A673 (cell line): ENCODE results near the gene SFXN1. TPM values are rescaled to one million over a fixed set of nuclear protein-coding genes. Genes with fewer than 3 reads are reported as not detected.

Source experiments
- BruUV-seq: library from RNA; stranded (reverse); fragments of 400-500 nt; replicated peaks from 2 replicates; lab custom pipeline; 2021; lab: Mats Ljungman, UMichigan
- CTCF ChIA-PET: fragments of 300-600 bp; sonication (Branson Sonifier 250); formaldehyde crosslinking; loops from one replicate; lab custom pipeline; 2022; ENCODE audit warnings: antibody characterized with exemption; lab: Charles Lee
- POLR2A ChIA-PET: fragments of 300-600 bp; sonication (Branson Sonifier 250); formaldehyde crosslinking; loops from one replicate; lab custom pipeline; 2022; ENCODE audit warnings: antibody characterized with exemption; ENCODE audit not compliant: low non-redundant PET; lab: Charles Lee
- DNase-seq: peaks from one replicate; pipeline ENCODE4 v3.0.0-alpha.2; 2015; ENCODE audit warnings: low spot score
- H3K27ac ChIP-seq: fragments of 200-600 bp; sonication (generic); 2 replicates; pipeline ENCODE4 v1.5.1; 2016; ENCODE audit warnings: mixed run types, low read depth, mild to moderate bottlenecking, mixed read lengths, antibody characterized with exemption, low read length; ENCODE audit not compliant: poor library complexity, severe bottlenecking
- H3K27me3 ChIP-seq: fragments of 200-600 bp; sonication (generic); replicated peaks from 2 replicates; pipeline ENCODE4 v1.6.1; 2017; ENCODE audit warnings: mixed run types, low read depth, mild to moderate bottlenecking, mixed read lengths, antibody characterized with exemption, low read length; ENCODE audit not compliant: insufficient read depth, poor library complexity
- H3K36me3 ChIP-seq: fragments of 200-600 bp; sonication (generic); 2 replicates; pipeline ENCODE4 v1.6.1; 2016; ENCODE audit warnings: mixed run types, mild to moderate bottlenecking, mixed read lengths, antibody characterized with exemption, low read length; ENCODE audit not compliant: insufficient read depth, poor library complexity, severe bottlenecking
- H3K4me1 ChIP-seq: fragments of 200-600 bp; sonication (generic); 2 replicates; pipeline ENCODE4 v1.6.1; 2017; ENCODE audit warnings: mixed run types, mild to moderate bottlenecking, mixed read lengths, antibody characterized with exemption, low read length; ENCODE audit not compliant: insufficient read depth, poor library complexity, severe bottlenecking
- H3K4me3 ChIP-seq: fragments of 200-600 bp; sonication (generic); 2 replicates; pipeline ENCODE4 v1.5.1; 2016; ENCODE audit warnings: low read depth, mixed run types, mild to moderate bottlenecking, mixed read lengths, low read length; ENCODE audit not compliant: poor library complexity, severe bottlenecking
- H3K9me3 ChIP-seq: fragments of 200-600 bp; sonication (generic); 2 replicates; pipeline ENCODE4 v1.6.1; 2016; ENCODE audit warnings: mixed run types, low read depth, mild to moderate bottlenecking, mixed read lengths, antibody characterized with exemption, low read length; ENCODE audit not compliant: poor library complexity, severe bottlenecking
- EZH2 ChIP-seq: fragments of 200-600 bp; sonication (generic); IDR thresholded peaks from 2 replicates; pipeline ENCODE4 v1.6.1; 2017; ENCODE audit warnings: borderline replicate concordance, low read depth, mild to moderate bottlenecking, mixed read lengths, antibody characterized with exemption, low read length; ENCODE audit not compliant: poor library complexity, severe bottlenecking
- intact Hi-C: fragments of 100-400 bp; cut with micrococcal nuclease; formaldehyde crosslinking; loops from one replicate; pipeline ENCODE4 v1.10.0; 2022; ENCODE audit not compliant: unreplicated experiment
- total RNA-seq: library from RNA; stranded (reverse); gene quantifications from 2 replicates; pipeline ENCODE4 v1.2.3, GENCODE V29; 2021
- TF ChIP-seq, protein P1 (sequence below): fragments of 300-800, 200-600 bp; sonication (generic); conservative IDR thresholded peaks from 2 replicates; pipeline ENCODE4 v1.5.1; 2017; ENCODE audit warnings: low read depth, mild to moderate bottlenecking, antibody characterized with exemption, low read length, moderate library complexity, mixed read lengths

The SFXN1 gene
- total RNA-seq, 1 experiment from 2014 or later, result 108 TPM

DNA sequence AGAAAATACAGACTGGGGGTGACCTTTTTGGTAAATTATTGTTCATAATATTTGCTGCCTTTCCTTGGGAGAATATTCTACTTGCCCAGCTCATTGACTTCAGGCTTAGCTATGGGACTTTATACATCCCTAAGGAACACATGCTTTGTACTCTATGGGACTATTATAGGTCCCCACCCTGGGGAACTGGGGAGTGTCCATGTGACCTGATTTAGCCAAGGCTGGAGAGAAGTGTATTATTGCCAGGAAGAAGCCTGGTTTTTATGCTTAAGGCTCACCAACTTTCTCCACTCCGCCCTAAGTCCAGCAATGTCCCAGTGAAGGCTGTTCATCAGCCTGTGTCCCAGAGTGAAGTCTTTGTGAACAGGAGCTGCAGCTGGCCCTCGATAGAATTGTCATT is 17.8 kb upstream of the SFXN1 start:
- Histone ChIP-seq H3K9me3 (no peaks in the 10 kb centered on the region), H3K27me3 (peaks cover 7% of the 10 kb centered on the region), H3K36me3 (no peaks in the 10 kb centered on the region), H3K27ac (no peak overlapping the region), H3K4me3 (no peak overlapping the region), H3K4me1 (no peaks in the 10 kb centered on the region)
- intact Hi-C loops, result no loop called here
- no peak for DNase-seq
- CTCF ChIA-PET, result no interaction called here
- TF ChIP-seq, protein P1, sequence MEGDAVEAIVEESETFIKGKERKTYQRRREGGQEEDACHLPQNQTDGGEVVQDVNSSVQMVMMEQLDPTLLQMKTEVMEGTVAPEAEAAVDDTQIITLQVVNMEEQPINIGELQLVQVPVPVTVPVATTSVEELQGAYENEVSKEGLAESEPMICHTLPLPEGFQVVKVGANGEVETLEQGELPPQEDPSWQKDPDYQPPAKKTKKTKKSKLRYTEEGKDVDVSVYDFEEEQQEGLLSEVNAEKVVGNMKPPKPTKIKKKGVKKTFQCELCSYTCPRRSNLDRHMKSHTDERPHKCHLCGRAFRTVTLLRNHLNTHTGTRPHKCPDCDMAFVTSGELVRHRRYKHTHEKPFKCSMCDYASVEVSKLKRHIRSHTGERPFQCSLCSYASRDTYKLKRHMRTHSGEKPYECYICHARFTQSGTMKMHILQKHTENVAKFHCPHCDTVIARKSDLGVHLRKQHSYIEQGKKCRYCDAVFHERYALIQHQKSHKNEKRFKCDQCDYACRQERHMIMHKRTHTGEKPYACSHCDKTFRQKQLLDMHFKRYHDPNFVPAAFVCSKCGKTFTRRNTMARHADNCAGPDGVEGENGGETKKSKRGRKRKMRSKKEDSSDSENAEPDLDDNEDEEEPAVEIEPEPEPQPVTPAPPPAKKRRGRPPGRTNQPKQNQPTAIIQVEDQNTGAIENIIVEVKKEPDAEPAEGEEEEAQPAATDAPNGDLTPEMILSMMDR, result no peak
- TF ChIP-seq EZH2, result no peak
- BruUV-seq, result no TSS peak
- POLR2A ChIA-PET, result no interaction called here

DNA sequence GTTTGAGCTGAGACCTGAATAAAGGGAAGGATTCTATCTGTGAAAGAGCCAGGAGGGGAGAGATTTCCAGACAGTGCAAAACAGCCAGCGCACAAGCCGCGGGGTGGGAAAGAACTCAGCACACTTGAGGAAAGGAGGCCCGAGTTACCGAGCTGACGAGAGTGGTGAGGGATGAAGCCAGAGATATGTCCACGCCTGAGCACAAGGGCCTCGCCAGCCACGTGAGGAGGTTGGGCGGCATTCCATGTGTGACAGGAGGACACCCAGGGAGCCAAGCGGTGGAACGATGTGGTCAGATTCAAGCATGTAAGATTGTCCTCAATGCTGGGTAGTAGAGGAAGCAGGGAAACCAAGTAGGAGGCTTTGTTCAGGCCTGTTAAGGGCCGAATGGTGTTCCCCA is 17.0 kb upstream of the SFXN1 start:
- Histone ChIP-seq H3K4me3 (no peak overlapping the region), H3K27me3 (peaks cover 7% of the 10 kb centered on the region), H3K4me1 (no peaks in the 10 kb centered on the region), H3K36me3 (no peaks in the 10 kb centered on the region), H3K27ac (no peak overlapping the region), H3K9me3 (no peaks in the 10 kb centered on the region)
- DNase-seq, result no peak
- no peak for TF ChIP-seq EZH2
- TF ChIP-seq, protein P1, result no peak
- no TSS peak for BruUV-seq
- CTCF ChIA-PET, result interaction anchor here (0.7 kb wide), 1 partner anchor 880 kb away, joined by 10 read pairs; no protein-coding TSS in a partner anchor
- intact Hi-C loops, result no loop called here
- POLR2A ChIA-PET, result no interaction called here

DNA sequence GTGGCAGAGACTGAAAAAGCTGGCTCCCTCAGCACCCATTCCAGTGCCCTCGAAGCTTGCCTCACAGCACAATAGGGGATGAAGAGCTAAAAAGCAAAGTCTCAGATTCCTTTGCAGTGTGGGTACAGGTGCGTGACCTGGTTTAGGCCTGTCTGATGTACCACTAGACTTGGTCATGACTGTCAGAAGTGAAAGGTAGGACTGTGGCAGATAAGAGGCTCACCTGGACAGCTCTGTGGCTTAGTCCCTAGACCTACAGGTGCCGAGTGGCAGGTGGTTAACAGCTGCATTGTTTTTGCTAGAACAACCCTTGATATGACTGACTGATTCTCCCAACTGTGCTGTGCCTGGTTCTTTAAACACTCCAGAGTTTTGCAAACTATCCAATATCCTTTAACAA is 14.7 kb upstream of the SFXN1 start:
- peaks cover 22% of the 10 kb centered on the region for H3K27me3 ChIP-seq
- no peaks in the 10 kb centered on the region for H3K36me3 ChIP-seq
- ChIA-PET CTCF (interaction anchor here (2.0 kb wide), 1 partner anchor 15 kb away, joined by 5 read pairs; the partner anchor contains the start of gene SFXN1), POLR2A (no interaction called here)
- no peak overlapping the region for H3K4me3 ChIP-seq
- no peaks in the 10 kb centered on the region for H3K4me1 ChIP-seq
- no TSS peak for BruUV-seq
- intact Hi-C loops, result no loop called here
- no peak for DNase-seq
- H3K9me3 ChIP-seq, result no peaks in the 10 kb centered on the region
- H3K27ac ChIP-seq, result no peak overlapping the region
- TF ChIP-seq, protein P1, result no peak
